Natural killer cell (primary cell): Measurements from ENCODE around the gene SKI. TPM values are rescaled to one million over a fixed set of nuclear protein-coding genes. Genes with fewer than 3 reads are reported as not detected.

ENCODE experiments used
- ATAC-seq, 3 donors: fragments of 150-1000 bp in 2 of 3; fragments of 200-7000 bp in 1 of 3; cut with Tn5 transposase; 1 replicate in 1 of 3; 2 replicates in 2 of 3; pipeline ENCODE4 v1.10.0; 2021; ENCODE audit warnings: mild to moderate bottlenecking in 2 of 3, moderate library complexity in 2 of 3
- DNase-seq, 2 donors: peaks; one replicate each; pipeline versions ENCODE4 v3.0.0 to v3.0.0-alpha.2; 2013 to 2021; ENCODE audit warnings: mixed read lengths in 1 of 2
- H3K27ac ChIP-seq: one replicate; pipeline ENCODE4 v1.5.1; 2013; ENCODE audit warnings: mild to moderate bottlenecking, low read length
- H3K27me3 ChIP-seq: one replicate; pipeline ENCODE4 v1.6.1; 2013; ENCODE audit warnings: low read length; ENCODE audit not compliant: control insufficient read depth, insufficient read depth
- H3K36me3 ChIP-seq: one replicate; pipeline ENCODE4 v1.6.1; 2013; ENCODE audit warnings: low read length; ENCODE audit not compliant: control insufficient read depth, insufficient read depth
- H3K4me1 ChIP-seq: one replicate; pipeline ENCODE4 v1.6.1; 2013; ENCODE audit warnings: low read length; ENCODE audit not compliant: control insufficient read depth, insufficient read depth
- H3K4me3 ChIP-seq: one replicate; pipeline ENCODE4 v1.5.1; 2013; ENCODE audit warnings: low read length
- H3K9me3 ChIP-seq: one replicate; pipeline ENCODE4 v1.6.1; 2013; ENCODE audit warnings: low read length; ENCODE audit not compliant: control insufficient read depth, insufficient read depth
- H3K27ac Mint-ChIP-seq, 2 donors: one replicate each; pipeline ENCODE4 v1.8.0; 2022; ENCODE audit warnings: mild to moderate bottlenecking in 2 of 2, mixed read lengths in 2 of 2, moderate library complexity in 1 of 2
- H3K27me3 Mint-ChIP-seq, 2 donors: one replicate each; pipeline ENCODE4 v1.8.0; 2022; ENCODE audit warnings: low read depth in 2 of 2, mixed read lengths in 2 of 2
- H3K36me3 Mint-ChIP-seq: one replicate; pipeline ENCODE4 v1.8.0; 2022; ENCODE audit warnings: mixed read lengths
- H3K4me1 Mint-ChIP-seq, 2 donors: one replicate each; pipeline ENCODE4 v1.8.0; 2022; ENCODE audit warnings: mixed read lengths in 2 of 2
- H3K4me3 Mint-ChIP-seq: one replicate; pipeline ENCODE4 v1.8.0; 2022; ENCODE audit warnings: mild to moderate bottlenecking, moderate library complexity, mixed read lengths
- H3K9me3 Mint-ChIP-seq, 2 donors: one replicate each; pipeline ENCODE4 v1.8.0; 2022; ENCODE audit warnings: mixed read lengths in 2 of 2
- CTCF ChIP-seq: fragments of 200-600 bp; IDR thresholded peaks from one replicate; pipeline ENCODE4 v1.8.0; 2022; ENCODE audit warnings: antibody characterized with exemption
- WGBS: methylation state at CpG from one replicate; pipeline ENCODE4 v1.1.7; 2013; ENCODE audit warnings: missing lambda C conversion rate; ENCODE audit not compliant: insufficient coverage; 5-methylcytosine and 5-hydroxymethylcytosine counted together
- intact Hi-C: fragments of 100-400 bp; cut with micrococcal nuclease; formaldehyde crosslinking; loops from one replicate; pipeline ENCODE4 v1.14.2; 2022
- total RNA-seq, 4 donors: library from RNA; stranded (reverse); fragments of 120-200 nt in 1 of 4; gene quantifications; one replicate each; pipeline versions ENCODE4 v1.2.3 to v1.2.4, GENCODE V29; 2013 to 2022

The SKI gene
- total RNA-seq, 3 donors from 2014 or later (not counting 1 experiment from before 2014, with no cell fraction given), result 96.9 to 145 (median 140) TPM

GRCh38 chr1:2185880-2186855 lies 42.0 kb upstream of the SKI start:
- Histone ChIP-seq H3K4me1 (peaks cover 16% of the 10 kb centered on the region), H3K27ac (no peak overlapping the region), H3K27me3 (no peaks in the 10 kb centered on the region), H3K4me3 (no peak overlapping the region), H3K9me3 (no peaks in the 10 kb centered on the region), H3K36me3 (no peaks in the 10 kb centered on the region)
- H3K36me3 Mint-ChIP-seq, result no peaks in the 10 kb centered on the region
- H3K27me3 Mint-ChIP-seq, result no peaks in the 10 kb centered on the region
- TF ChIP-seq CTCF, result no peak
- DNase-seq (no peak), ATAC-seq (no peak)
- 94% methylated on average over 37 of the region's 38 CpGs for WGBS
- intact Hi-C loops, result no loop called here
- no peak overlapping the region for H3K27ac Mint-ChIP-seq
- no peak overlapping the region for H3K4me3 Mint-ChIP-seq
- peaks cover 0 to 6% of the 10 kb centered on the region in 2 donors for H3K4me1 Mint-ChIP-seq
- no peaks in the 10 kb centered on the region for H3K9me3 Mint-ChIP-seq

DNA sequence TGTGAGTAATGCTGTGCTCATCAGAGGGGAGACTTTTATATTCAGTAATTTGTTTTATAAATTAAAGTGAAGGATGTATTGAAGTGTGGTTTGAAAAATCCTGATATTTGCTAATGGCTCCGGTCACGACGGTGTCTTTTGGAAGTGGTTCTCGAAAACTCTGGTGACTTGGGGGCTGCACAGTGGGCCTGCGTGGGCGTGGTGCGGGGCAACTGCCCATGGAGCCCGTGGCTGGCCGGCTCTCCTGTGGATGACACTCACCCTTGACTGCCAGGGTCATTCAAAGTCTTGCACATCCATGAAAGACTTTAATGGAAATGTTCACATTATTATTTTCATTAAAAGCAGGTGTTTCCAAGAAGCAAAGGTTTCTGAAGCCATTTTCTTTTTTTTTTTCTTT lies 41.2 kb upstream of the SKI start:
- H3K27ac ChIP-seq, result no peak overlapping the region
- H3K36me3 ChIP-seq, result no peaks in the 10 kb centered on the region
- no peak overlapping the region for H3K27ac Mint-ChIP-seq
- H3K36me3 Mint-ChIP-seq, result no peaks in the 10 kb centered on the region
- no peak overlapping the region for H3K4me3 Mint-ChIP-seq
- WGBS, result 96% methylated on average over 9 of the region's 9 CpGs
- TF ChIP-seq CTCF, result no peak
- no peaks in the 10 kb centered on the region for H3K9me3 ChIP-seq
- DNase-seq (no peak), ATAC-seq (no peak)
- H3K4me1 ChIP-seq, result peaks cover 16% of the 10 kb centered on the region
- H3K27me3 Mint-ChIP-seq, result no peaks in the 10 kb centered on the region
- peaks cover 0 to 6% of the 10 kb centered on the region in 2 donors for H3K4me1 Mint-ChIP-seq
- H3K9me3 Mint-ChIP-seq, result no peaks in the 10 kb centered on the region
- H3K27me3 ChIP-seq, result no peaks in the 10 kb centered on the region
- H3K4me3 ChIP-seq, result no peak overlapping the region
- intact Hi-C loops, result no loop called here

- Histone ChIP-seq H3K27me3 (no peaks in the 10 kb centered on the region), H3K4me1 (peaks cover 16% of the 10 kb centered on the region), H3K27ac (no peak overlapping the region), H3K36me3 (no peaks in the 10 kb centered on the region), H3K4me3 (no peak overlapping the region), H3K9me3 (no peaks in the 10 kb centered on the region)
- Mint-ChIP-seq H3K27me3 (no peaks in the 10 kb centered on the region), H3K4me1 (peaks cover 0 to 6% of the 10 kb centered on the region in 2 donors), H3K9me3 (no peaks in the 10 kb centered on the region), H3K36me3 (no peaks in the 10 kb centered on the region), H3K4me3 (no peak overlapping the region), H3K27ac (peak overlapping the region in 1 of 2 donors; percentile 91)
- 87% methylated on average over 13 of the region's 13 CpGs for WGBS
- TF ChIP-seq CTCF, result no peak
- DNase-seq, result no peak
- intact Hi-C loops, result no loop called here
- no peak for ATAC-seq
These were observed 40.5 kb upstream of the SKI start for GRCh38 chr1:2187619-2188018.
